ENCODE measurements around the gene PI4KA. TPM values are rescaled to one million over a fixed set of nuclear protein-coding genes. Genes with fewer than 3 reads are reported as not detected.
A peak's percentile ranks its signal among the peaks of the same experiment; 100 is the strongest.

The PI4KA gene
- total RNA-seq, 6 experiments from 2014 or later: 51.0 to 61.3 (median 57.2) TPM

DNA sequence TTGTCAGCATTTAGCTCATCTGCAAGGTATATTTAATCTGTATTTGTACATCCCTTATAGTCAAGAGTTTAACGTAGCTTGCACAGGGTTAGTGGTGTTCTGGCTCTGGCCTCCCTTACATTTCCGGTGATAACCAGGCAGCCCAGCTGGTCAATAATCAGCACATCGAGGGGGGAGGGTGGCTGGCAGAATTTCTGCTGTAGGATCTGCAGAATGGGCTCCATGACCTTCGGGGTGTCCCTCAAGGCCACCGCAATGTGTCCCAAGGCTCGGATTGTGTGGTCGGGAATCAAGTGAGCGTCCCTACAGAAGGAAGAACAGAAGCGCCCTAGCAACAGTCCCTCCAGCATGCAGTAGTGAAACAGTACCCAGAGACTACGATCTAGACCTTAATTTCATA, 59.6 kb downstream of the PI4KA start:
- Mint-ChIP-seq H3K36me3 (ENCODE audit: low read depth) (peaks cover 42% of the 10 kb centered on the region), H3K9me3 (no peaks in the 10 kb centered on the region), H3K4me3 (no peak overlapping the region), H3K27ac (no peak overlapping the region), H3K27me3 (ENCODE audit: insufficient read depth) (peaks cover 3% of the 10 kb centered on the region), H3K4me1 (ENCODE audit: low read depth) (peaks cover 6% of the 10 kb centered on the region)
- no peak for DNase-seq
- TF ChIP-seq, protein P1, sequence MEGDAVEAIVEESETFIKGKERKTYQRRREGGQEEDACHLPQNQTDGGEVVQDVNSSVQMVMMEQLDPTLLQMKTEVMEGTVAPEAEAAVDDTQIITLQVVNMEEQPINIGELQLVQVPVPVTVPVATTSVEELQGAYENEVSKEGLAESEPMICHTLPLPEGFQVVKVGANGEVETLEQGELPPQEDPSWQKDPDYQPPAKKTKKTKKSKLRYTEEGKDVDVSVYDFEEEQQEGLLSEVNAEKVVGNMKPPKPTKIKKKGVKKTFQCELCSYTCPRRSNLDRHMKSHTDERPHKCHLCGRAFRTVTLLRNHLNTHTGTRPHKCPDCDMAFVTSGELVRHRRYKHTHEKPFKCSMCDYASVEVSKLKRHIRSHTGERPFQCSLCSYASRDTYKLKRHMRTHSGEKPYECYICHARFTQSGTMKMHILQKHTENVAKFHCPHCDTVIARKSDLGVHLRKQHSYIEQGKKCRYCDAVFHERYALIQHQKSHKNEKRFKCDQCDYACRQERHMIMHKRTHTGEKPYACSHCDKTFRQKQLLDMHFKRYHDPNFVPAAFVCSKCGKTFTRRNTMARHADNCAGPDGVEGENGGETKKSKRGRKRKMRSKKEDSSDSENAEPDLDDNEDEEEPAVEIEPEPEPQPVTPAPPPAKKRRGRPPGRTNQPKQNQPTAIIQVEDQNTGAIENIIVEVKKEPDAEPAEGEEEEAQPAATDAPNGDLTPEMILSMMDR (IDR thresholded peaks at IDR 0.05): no peak

- no peaks in the 10 kb centered on the region for H3K9me3 Mint-ChIP-seq
- no peak for DNase-seq
- peaks cover 42% of the 10 kb centered on the region for H3K36me3 Mint-ChIP-seq (ENCODE audit: low read depth)
- TF ChIP-seq, protein P1 (IDR thresholded peaks at IDR 0.05): no peak
- H3K4me3 Mint-ChIP-seq: no peak overlapping the region
- H3K4me1 Mint-ChIP-seq (ENCODE audit: low read depth): peaks cover 14% of the 10 kb centered on the region
- H3K27me3 Mint-ChIP-seq (ENCODE audit: insufficient read depth): peaks cover 3% of the 10 kb centered on the region
- H3K27ac Mint-ChIP-seq: no peak overlapping the region
These were observed 60.4 kb downstream of the PI4KA start for GRCh38 chr22:20798218-20798617.

DNA sequence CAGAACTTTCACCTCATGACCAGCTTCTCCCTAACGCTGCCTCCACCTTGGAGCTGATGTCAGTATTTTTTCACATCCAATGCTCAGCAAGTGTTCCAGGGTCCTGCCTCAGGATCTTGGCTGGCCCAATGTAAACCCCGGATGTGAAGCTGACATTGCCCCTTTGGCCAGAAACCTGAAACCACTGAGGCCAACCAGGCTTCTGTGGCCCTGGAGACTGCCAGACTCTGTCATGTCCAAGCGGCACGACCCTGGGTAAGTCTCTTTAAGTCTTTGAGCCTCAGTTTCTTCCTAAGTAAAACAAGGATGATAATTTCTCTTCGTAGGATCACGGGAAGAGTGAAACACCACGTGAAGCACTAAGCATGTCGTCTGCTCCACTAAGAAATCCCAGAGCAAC, 61.9 kb downstream of the PI4KA start:
- Mint-ChIP-seq H3K9me3 (no peaks in the 10 kb centered on the region), H3K27me3 (ENCODE audit: insufficient read depth) (peaks cover 3% of the 10 kb centered on the region), H3K4me1 (ENCODE audit: low read depth) (peaks cover 25% of the 10 kb centered on the region), H3K27ac (no peak overlapping the region), H3K4me3 (no peak overlapping the region), H3K36me3 (ENCODE audit: low read depth) (peaks cover 43% of the 10 kb centered on the region)
- TF ChIP-seq, protein P1 (IDR thresholded peaks at IDR 0.05): no peak
- no peak for DNase-seq

- TF ChIP-seq, protein P1 (IDR thresholded peaks at IDR 0.05): no peak
- peaks cover 3% of the 10 kb centered on the region for H3K27me3 Mint-ChIP-seq (ENCODE audit: insufficient read depth)
- H3K4me3 Mint-ChIP-seq: no peak overlapping the region
- H3K27ac Mint-ChIP-seq: peak overlapping the region; percentile 61
- H3K9me3 Mint-ChIP-seq: no peaks in the 10 kb centered on the region
- DNase-seq: no peak
- peaks cover 43% of the 10 kb centered on the region for H3K36me3 Mint-ChIP-seq (ENCODE audit: low read depth)
- peaks cover 25% of the 10 kb centered on the region for H3K4me1 Mint-ChIP-seq (ENCODE audit: low read depth)
These were observed 63.8 kb downstream of the PI4KA start for GRCh38 chr22:20794650-20795413.

DNA sequence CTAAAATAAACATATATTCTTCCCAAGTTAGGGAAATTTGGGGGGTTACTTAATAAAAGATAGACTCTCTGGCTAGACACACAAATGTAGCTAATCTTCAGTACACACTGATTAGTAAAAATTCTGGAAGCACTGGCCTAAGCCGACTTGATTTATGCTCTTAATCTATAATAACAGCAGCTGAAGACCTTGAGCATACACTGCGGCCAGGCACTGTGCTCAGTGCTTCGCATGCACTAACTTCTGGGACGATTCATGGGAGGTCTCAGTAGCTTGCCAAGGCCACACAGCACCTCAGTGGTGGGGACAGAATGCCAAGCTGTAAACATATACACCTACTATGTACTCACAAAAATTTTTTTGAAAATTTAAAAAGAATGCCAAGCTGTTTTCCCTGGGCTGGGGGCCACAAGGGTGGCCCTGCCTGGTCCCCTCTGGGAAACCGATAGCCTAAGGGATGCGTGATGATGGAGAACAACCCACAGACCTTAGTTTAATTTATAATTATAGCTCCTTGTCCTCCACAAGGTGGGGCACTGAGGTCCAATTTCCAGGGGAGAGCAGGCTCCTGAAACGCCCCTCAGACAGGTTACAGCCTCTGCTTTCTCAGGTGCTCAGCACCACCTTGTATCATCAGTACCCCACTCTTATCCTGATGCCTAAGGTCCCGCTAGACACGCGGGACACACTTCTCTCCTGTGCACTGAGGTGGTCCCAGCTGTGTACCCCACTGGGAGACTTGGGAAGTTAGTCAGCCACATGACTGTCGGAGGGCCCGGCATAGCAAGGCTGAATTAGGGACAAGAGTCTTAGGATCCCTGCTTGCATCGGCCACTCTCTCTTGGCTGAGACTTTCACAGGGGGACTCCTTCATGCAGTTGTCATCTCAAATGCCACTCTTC, 64.6 kb downstream of the PI4KA start:
- Mint-ChIP-seq H3K36me3 (ENCODE audit: low read depth) (peaks cover 42% of the 10 kb centered on the region), H3K9me3 (no peaks in the 10 kb centered on the region), H3K4me1 (ENCODE audit: low read depth) (peaks cover 25% of the 10 kb centered on the region), H3K27ac (peak overlapping the region; percentile 95), H3K4me3 (peak overlapping the region; percentile 45; the same call in 1 of the 2 replicates), H3K27me3 (ENCODE audit: insufficient read depth) (peaks cover 3% of the 10 kb centered on the region)
- DNase-seq: no peak
- TF ChIP-seq, protein P1 (IDR thresholded peaks at IDR 0.05): peak; percentile 28; the same call in 1 of the 2 replicates

All from HFFc6 (cell line).